Neuronal stem cell (in vitro differentiated cells): Measurements from ENCODE around the gene APOB.

Experiments used
- DNase-seq: peaks from one replicate; pipeline ENCODE4 v3.0.0-alpha.2; 2013; ENCODE audit warnings: low spot score
- H2AFZ ChIP-seq: one replicate; pipeline ENCODE4 v1.6.1; 2013; ENCODE audit warnings: mild to moderate bottlenecking, low read length, inconsistent platforms
- H2AK5ac ChIP-seq: 2 replicates; pipeline ENCODE4 v1.6.1; 2013; ENCODE audit warnings: low read depth, mild to moderate bottlenecking, inconsistent platforms, low read length, moderate library complexity, mixed read lengths
- H2BK120ac ChIP-seq: 2 replicates; pipeline ENCODE4 v1.6.1; 2013; ENCODE audit warnings: low read depth, mild to moderate bottlenecking, inconsistent platforms, low read length, moderate library complexity, mixed read lengths
- H2BK12ac ChIP-seq: one replicate; pipeline ENCODE4 v1.6.1; 2013; ENCODE audit warnings: low read length, inconsistent platforms
- H2BK15ac ChIP-seq: 2 replicates; pipeline ENCODE4 v1.6.1; 2013; ENCODE audit warnings: mild to moderate bottlenecking, low read length, inconsistent platforms, mixed read lengths
- H2BK5ac ChIP-seq: one replicate; pipeline ENCODE4 v1.6.1; 2013; ENCODE audit warnings: inconsistent platforms, mild to moderate bottlenecking, low read length, moderate library complexity
- H3K14ac ChIP-seq: one replicate; pipeline ENCODE4 v1.6.1; 2013; ENCODE audit warnings: low read length, inconsistent platforms
- H3K18ac ChIP-seq: 2 replicates; pipeline ENCODE4 v1.6.1; 2013; ENCODE audit warnings: low read length, inconsistent platforms
- H3K23ac ChIP-seq: 2 replicates; pipeline ENCODE4 v1.6.1; 2013; ENCODE audit warnings: low read depth, mild to moderate bottlenecking, mixed read lengths, low read length, inconsistent platforms; ENCODE audit not compliant: poor library complexity
- H3K27ac ChIP-seq: replicated peaks from 3 replicates; pipeline ENCODE4 v1.5.1; 2013; ENCODE audit warnings: low read length, inconsistent platforms
- H3K27me3 ChIP-seq, 3 experiments: 2 replicates each; pipeline ENCODE4 v1.6.1; 2013; ENCODE audit warnings: low read length in 3 of 3, mild to moderate bottlenecking in 2 of 3, inconsistent platforms in 1 of 3, low read depth in 1 of 3, mixed read lengths in 1 of 3, moderate library complexity in 1 of 3; ENCODE audit not compliant: control insufficient read depth in 3 of 3, insufficient read depth in 3 of 3
- H3K36me3 ChIP-seq, 2 donors: replicated peaks in 1 of 2; 2 replicates each; pipeline ENCODE4 v1.6.1; 2013; ENCODE audit warnings: low read length in 2 of 2; ENCODE audit not compliant: control insufficient read depth in 2 of 2, insufficient read depth in 2 of 2
- H3K4ac ChIP-seq: 2 replicates; pipeline ENCODE4 v1.6.1; 2013; ENCODE audit warnings: inconsistent platforms, mild to moderate bottlenecking, low read length, moderate library complexity
- H3K4me1 ChIP-seq, 2 donors: 1 replicate in 1 of 2; 2 replicates in 1 of 2; pipeline ENCODE4 v1.6.1; 2013; ENCODE audit warnings: low read length in 2 of 2, low read depth in 1 of 2; ENCODE audit not compliant: control insufficient read depth in 2 of 2, insufficient read depth in 1 of 2
- H3K4me2 ChIP-seq: one replicate; pipeline ENCODE4 v1.6.1; 2013; ENCODE audit warnings: mild to moderate bottlenecking, low read length, inconsistent platforms; ENCODE audit not compliant: insufficient read depth, poor library complexity, severe bottlenecking
- H3K4me3 ChIP-seq, 2 donors: 2 replicates each; pipeline ENCODE4 v1.5.1; 2013; ENCODE audit warnings: low read length in 2 of 2, mild to moderate bottlenecking in 2 of 2, inconsistent platforms in 1 of 2, moderate library complexity in 1 of 2
- H3K79me1 ChIP-seq: one replicate; pipeline ENCODE4 v1.6.1; 2013; ENCODE audit warnings: low read depth, mild to moderate bottlenecking, inconsistent platforms, low read length, moderate library complexity
- H3K9ac ChIP-seq: one replicate; pipeline ENCODE4 v1.6.1; 2013; ENCODE audit warnings: mild to moderate bottlenecking, low read depth, low read length, inconsistent platforms; ENCODE audit not compliant: poor library complexity
- H3K9me3 ChIP-seq, 2 donors: replicated peaks in 1 of 2; 2 replicates each; pipeline versions ENCODE3 to v1.6.1; 2013; ENCODE audit warnings: low read length in 2 of 2, mild to moderate bottlenecking in 2 of 2, inconsistent platforms in 1 of 2, low read depth in 1 of 2, mixed read lengths in 1 of 2, moderate library complexity in 1 of 2; ENCODE audit not compliant: control insufficient read depth in 2 of 2, insufficient read depth in 1 of 2
- H4K8ac ChIP-seq: one replicate; pipeline ENCODE4 v1.6.1; 2013; ENCODE audit warnings: low read depth, mild to moderate bottlenecking, inconsistent platforms, low read length, moderate library complexity
- H4K91ac ChIP-seq: one replicate; pipeline ENCODE4 v1.6.1; 2013; ENCODE audit warnings: low read length, low read depth, mild to moderate bottlenecking, inconsistent platforms; ENCODE audit not compliant: poor library complexity
- WGBS, 2 donors: extraction: QIAGEN DNeasy Blood & Tissue Kit; methylation state at CpG; one replicate each; pipeline ENCODE4 v1.1.7; 2013; ENCODE audit warnings: missing lambda C conversion rate in 2 of 2, mixed read lengths in 1 of 2; ENCODE audit not compliant: insufficient read length in 2 of 2, insufficient replicate concordance in 1 of 2; ENCODE audit errors: extremely low coverage in 2 of 2; 5-methylcytosine and 5-hydroxymethylcytosine counted together

Gene APOB

GRCh38 chr2:20963867-20964266 is 80.0 kb downstream of the APOB start:
- Histone ChIP-seq H3K23ac (no peak overlapping the region), H3K27me3 (peaks cover 0 to 19% (median 0%) of the 10 kb centered on the region in 3 experiments), H4K8ac (no peak overlapping the region), H2BK15ac (no peak overlapping the region), H3K14ac (no peak overlapping the region), H3K18ac (no peak overlapping the region), H2BK120ac (no peak overlapping the region), H2BK5ac (no peak overlapping the region), H3K4me2 (no peak overlapping the region), H3K4me1 (no peaks in the 10 kb centered on the region), H4K91ac (no peak overlapping the region), H3K4ac (no peak overlapping the region), H3K9ac (no peak overlapping the region), H3K79me1 (no peaks in the 10 kb centered on the region), H3K4me3 (no peak overlapping the region), H3K36me3 (no peaks in the 10 kb centered on the region), H3K9me3 (no peaks in the 10 kb centered on the region), H2BK12ac (no peak overlapping the region), H2AFZ (no peak overlapping the region), H3K27ac (no peak overlapping the region), H2AK5ac (no peak overlapping the region)
- no peak for DNase-seq
- WGBS, 2 donors = no CpG with 5 or more reads among the region's 2 CpGs

GRCh38 chr2:20962939-20963557 is 80.8 kb downstream of the APOB start:
- no peak overlapping the region for H2AFZ ChIP-seq
- H2BK15ac ChIP-seq = no peak overlapping the region
- no peak overlapping the region for H3K4me3 ChIP-seq
- no peak overlapping the region for H4K91ac ChIP-seq
- no peaks in the 10 kb centered on the region for H3K9me3 ChIP-seq
- H3K4me1 ChIP-seq = no peaks in the 10 kb centered on the region
- no peak overlapping the region for H3K4ac ChIP-seq
- no peaks in the 10 kb centered on the region for H3K36me3 ChIP-seq
- no peak overlapping the region for H3K27ac ChIP-seq
- no peak overlapping the region for H3K14ac ChIP-seq
- H2BK120ac ChIP-seq = no peak overlapping the region
- no peak overlapping the region for H3K4me2 ChIP-seq
- no peaks in the 10 kb centered on the region for H3K79me1 ChIP-seq
- no peak overlapping the region for H2AK5ac ChIP-seq
- no CpG with 5 or more reads among the region's 5 CpGs for WGBS, 2 donors
- peak; percentile 71 for DNase-seq
- H3K9ac ChIP-seq = no peak overlapping the region
- H2BK5ac ChIP-seq = no peak overlapping the region
- no peak overlapping the region for H3K18ac ChIP-seq
- no peak overlapping the region for H2BK12ac ChIP-seq
- no peak overlapping the region for H4K8ac ChIP-seq
- no peak overlapping the region for H3K23ac ChIP-seq
- peaks cover 0 to 19% (median 0%) of the 10 kb centered on the region in 3 experiments for H3K27me3 ChIP-seq

GRCh38 chr2:20961858-20962257 is 82.0 kb downstream of the APOB start:
- H2BK12ac ChIP-seq = no peak overlapping the region
- H4K91ac ChIP-seq = no peak overlapping the region
- H2AFZ ChIP-seq = no peak overlapping the region
- H3K79me1 ChIP-seq = no peaks in the 10 kb centered on the region
- H3K9ac ChIP-seq = no peak overlapping the region
- no peak overlapping the region for H3K18ac ChIP-seq
- no peak overlapping the region for H3K23ac ChIP-seq
- no peak overlapping the region for H3K27ac ChIP-seq
- H3K4me2 ChIP-seq = no peak overlapping the region
- no peaks in the 10 kb centered on the region for H3K9me3 ChIP-seq
- H3K4me1 ChIP-seq = no peaks in the 10 kb centered on the region
- H3K36me3 ChIP-seq = no peaks in the 10 kb centered on the region
- no peak overlapping the region for H2BK15ac ChIP-seq
- no peak overlapping the region for H2AK5ac ChIP-seq
- no CpG with 5 or more reads among the region's 7 CpGs for WGBS, 2 donors
- no peak for DNase-seq
- H3K27me3 ChIP-seq = peaks cover 0 to 22% (median 0%) of the 10 kb centered on the region in 3 experiments
- no peak overlapping the region for H3K4me3 ChIP-seq
- H4K8ac ChIP-seq = no peak overlapping the region
- H3K4ac ChIP-seq = no peak overlapping the region
- H2BK120ac ChIP-seq = no peak overlapping the region
- no peak overlapping the region for H3K14ac ChIP-seq
- H2BK5ac ChIP-seq = no peak overlapping the region

- H3K27me3 ChIP-seq = peaks cover 0 to 10% (median 0%) of the 10 kb centered on the region in 3 experiments
- no CpG with 5 or more reads among the region's 4 CpGs for WGBS, 2 donors
- no peak for DNase-seq
- no peak overlapping the region for H2BK15ac ChIP-seq
- no peaks in the 10 kb centered on the region for H3K79me1 ChIP-seq
- H2BK5ac ChIP-seq = no peak overlapping the region
- H3K36me3 ChIP-seq = no peaks in the 10 kb centered on the region
- H3K4me3 ChIP-seq = no peak overlapping the region
- H3K27ac ChIP-seq = no peak overlapping the region
- H3K4me2 ChIP-seq = no peak overlapping the region
- H4K8ac ChIP-seq = no peak overlapping the region
- no peak overlapping the region for H3K23ac ChIP-seq
- no peaks in the 10 kb centered on the region for H3K9me3 ChIP-seq
- H2AK5ac ChIP-seq = no peak overlapping the region
- no peak overlapping the region for H2AFZ ChIP-seq
- no peak overlapping the region for H3K4ac ChIP-seq
- H2BK120ac ChIP-seq = no peak overlapping the region
- no peak overlapping the region for H3K9ac ChIP-seq
- no peak overlapping the region for H2BK12ac ChIP-seq
- H3K14ac ChIP-seq = no peak overlapping the region
- no peak overlapping the region for H4K91ac ChIP-seq
- H3K18ac ChIP-seq = no peak overlapping the region
- no peaks in the 10 kb centered on the region for H3K4me1 ChIP-seq
These were observed 83.9 kb downstream of the APOB start for GRCh38 chr2:20960003-20960402.
